GM21723 (cell line): Measurements from ENCODE around the gene LIMK2.
"Not testable (repeated sequence)": the region's sequence is repeated elsewhere in the genome, so short reads cannot be mapped to it uniquely, and the experiment has no call there.

ENCODE experiments used
- ATAC-seq: cut with Tn5 transposase; IDR thresholded peaks from one replicate; pipeline ENCODE4 v1.9.1; 2021; ENCODE audit warnings: mild to moderate bottlenecking, moderate library complexity; ENCODE audit not compliant: unreplicated experiment

The LIMK2 gene

GRCh38 chr22:31211862-31212730 is at the start of gene LIMK2:
Gene LIMK2 (plus strand): TSS chr22:31212298. CDS start chr22:31212409, 111 bp downstream.
- peak; percentile 87 for ATAC-seq

- no peak for ATAC-seq
Observed at GRCh38 chr22:31170971-31171370, 41.1 kb upstream of the LIMK2 start.

- not testable (repeated sequence) for ATAC-seq
Observed at GRCh38 chr22:31171734-31172133, 40.4 kb upstream of the LIMK2 start.

- ATAC-seq: no peak
Observed at GRCh38 chr22:31173386-31174145, 38.5 kb upstream of the LIMK2 start.

- no peak for ATAC-seq
Observed at GRCh38 chr22:31176923-31177322, 35.2 kb upstream of the LIMK2 start.

- ATAC-seq: no peak
Observed at GRCh38 chr22:31177420-31178162, 34.5 kb upstream of the LIMK2 start.

- ATAC-seq: no peak
Observed at GRCh38 chr22:31178859-31179258, 33.2 kb upstream of the LIMK2 start.

- ATAC-seq: no peak
Observed at GRCh38 chr22:31179345-31179744, 32.8 kb upstream of the LIMK2 start.

GRCh38 chr22:31184015-31184414 is 28.1 kb upstream of the LIMK2 start:
- no peak for ATAC-seq

GRCh38 chr22:31185056-31185455 is 27.0 kb upstream of the LIMK2 start:
- ATAC-seq: no peak

GRCh38 chr22:31187627-31188026 is 24.5 kb upstream of the LIMK2 start:
- ATAC-seq: no peak

- ATAC-seq: no peak
Observed at GRCh38 chr22:31192513-31192912, 19.6 kb upstream of the LIMK2 start.

- ATAC-seq: no peak
Observed at GRCh38 chr22:31193092-31193491, 19.0 kb upstream of the LIMK2 start.

- not testable (repeated sequence) for ATAC-seq
Observed at GRCh38 chr22:31194681-31195080, 17.4 kb upstream of the LIMK2 start.

GRCh38 chr22:31199187-31199586 is 12.9 kb upstream of the LIMK2 start:
- no peak for ATAC-seq

GRCh38 chr22:31204352-31204984 is 7.6 kb upstream of the LIMK2 start:
- not testable (repeated sequence) for ATAC-seq

GRCh38 chr22:31205059-31205458 is 7.0 kb upstream of the LIMK2 start:
- not testable (repeated sequence) for ATAC-seq

GRCh38 chr22:31206460-31206859 is 5.6 kb upstream of the LIMK2 start:
- ATAC-seq: not testable (repeated sequence)

GRCh38 chr22:31206896-31207687 is 5.0 kb upstream of the LIMK2 start:
- ATAC-seq: no peak
